ENCODE results near the gene MAL.
A peak's percentile ranks its signal among the peaks of the same experiment; 100 is the strongest.

MAL gene

GRCh38 chr2:95059656-95060370, 34.3 kb downstream of the MAL start:
- DNase-seq (ENCODE audit: extremely low read depth in 1 of 2, low read depth in 1 of 2) = no peak

- DNase-seq (ENCODE audit: extremely low read depth in 1 of 2, low read depth in 1 of 2) = no peak
Measured at GRCh38 chr2:95060446-95061118, 35.1 kb downstream of the MAL start.

GRCh38 chr2:95061119-95061512, 35.6 kb downstream of the MAL start:
- DNase-seq (ENCODE audit: extremely low read depth in 1 of 2, low read depth in 1 of 2) = no peak

- no peak for DNase-seq (ENCODE audit: extremely low read depth in 1 of 2, low read depth in 1 of 2)
Measured at GRCh38 chr2:95061601-95062183, 36.2 kb downstream of the MAL start.

- DNase-seq (ENCODE audit: extremely low read depth in 1 of 2, low read depth in 1 of 2) = no peak
Measured at GRCh38 chr2:95062242-95063085, 37.0 kb downstream of the MAL start.

- no peak for DNase-seq (ENCODE audit: extremely low read depth in 1 of 2, low read depth in 1 of 2)
Measured at GRCh38 chr2:95063086-95063958, 37.8 kb downstream of the MAL start.

GRCh38 chr2:95068256-95068655, 42.7 kb downstream of the MAL start:
- DNase-seq (ENCODE audit: extremely low read depth in 1 of 2, low read depth in 1 of 2) = no peak

- no peak for DNase-seq (ENCODE audit: extremely low read depth in 1 of 2, low read depth in 1 of 2)
Measured at GRCh38 chr2:95069465-95069864, 44.0 kb downstream of the MAL start.

GRCh38 chr2:95071856-95072255, 46.3 kb downstream of the MAL start:
- no peak for DNase-seq (ENCODE audit: extremely low read depth in 1 of 2, low read depth in 1 of 2)

GRCh38 chr2:95072424-95072823, 46.9 kb downstream of the MAL start:
- no peak for DNase-seq (ENCODE audit: extremely low read depth in 1 of 2, low read depth in 1 of 2)

- DNase-seq (ENCODE audit: extremely low read depth in 1 of 2, low read depth in 1 of 2) = no peak
Measured at GRCh38 chr2:95073856-95074662, 48.6 kb downstream of the MAL start.

GRCh38 chr2:95074663-95075439, 49.3 kb downstream of the MAL start:
- DNase-seq (ENCODE audit: extremely low read depth in 1 of 2, low read depth in 1 of 2) = peak in 1 of 2 donors; percentile 54

- DNase-seq (ENCODE audit: extremely low read depth in 1 of 2, low read depth in 1 of 2) = no peak
Measured at GRCh38 chr2:95075440-95076132, 50.1 kb downstream of the MAL start.

- DNase-seq (ENCODE audit: extremely low read depth in 1 of 2, low read depth in 1 of 2) = peak; percentile 72 to 89
Measured at GRCh38 chr2:95076705-95077529, 51.4 kb downstream of the MAL start.

GRCh38 chr2:95077530-95077825, 52.0 kb downstream of the MAL start:
- no peak for DNase-seq (ENCODE audit: extremely low read depth in 1 of 2, low read depth in 1 of 2)

- no peak for DNase-seq (ENCODE audit: extremely low read depth in 1 of 2, low read depth in 1 of 2)
Measured at GRCh38 chr2:95077861-95078603, 52.5 kb downstream of the MAL start.

- DNase-seq (ENCODE audit: extremely low read depth in 1 of 2, low read depth in 1 of 2) = peak in 1 of 2 donors; percentile 22
Measured at GRCh38 chr2:95079199-95079683, 53.7 kb downstream of the MAL start.
